ENCODE data around the gene MROH2A.

The MROH2A gene

GRCh38 chr2:233791883-233792329 is 13.8 kb downstream of the MROH2A start:
- TF ChIP-seq GATA3 (IDR thresholded peaks at IDR 0.05; ENCODE audit: low read depth, low read length) (no peak), GATA2 (IDR thresholded peaks at IDR 0.05; ENCODE audit: low read depth, low read length) (no peak)

DNA sequence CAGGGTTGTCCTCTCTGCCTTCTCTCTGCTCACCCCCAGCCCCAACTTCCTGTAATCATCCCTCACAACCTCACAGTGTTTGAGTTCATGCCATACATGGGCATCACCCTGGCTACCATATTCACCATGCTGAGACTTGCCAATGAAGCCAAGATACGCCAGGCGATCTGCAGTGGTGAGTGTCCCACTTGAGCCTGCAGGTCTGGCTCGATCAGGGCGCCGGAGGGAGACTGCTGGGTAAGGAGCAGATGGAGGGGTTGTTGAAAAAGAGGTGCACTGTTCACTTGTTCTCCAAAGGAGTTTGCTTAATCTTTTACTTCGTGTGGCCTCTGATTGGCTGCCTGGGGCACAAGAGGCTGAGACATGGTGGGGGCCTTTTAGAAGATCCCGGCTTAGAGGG is 14.6 kb downstream of the MROH2A start:
- no peak for TF ChIP-seq GATA2 (IDR thresholded peaks at IDR 0.05; ENCODE audit: low read depth, low read length)
- no peak for TF ChIP-seq GATA3 (IDR thresholded peaks at IDR 0.05; ENCODE audit: low read depth, low read length)

- TF ChIP-seq GATA2 (IDR thresholded peaks at IDR 0.05; ENCODE audit: low read depth, low read length) (no peak), GATA3 (IDR thresholded peaks at IDR 0.05; ENCODE audit: low read depth, low read length) (no peak)
These were observed 15.5 kb downstream of the MROH2A start for GRCh38 chr2:233793465-233794127.

DNA sequence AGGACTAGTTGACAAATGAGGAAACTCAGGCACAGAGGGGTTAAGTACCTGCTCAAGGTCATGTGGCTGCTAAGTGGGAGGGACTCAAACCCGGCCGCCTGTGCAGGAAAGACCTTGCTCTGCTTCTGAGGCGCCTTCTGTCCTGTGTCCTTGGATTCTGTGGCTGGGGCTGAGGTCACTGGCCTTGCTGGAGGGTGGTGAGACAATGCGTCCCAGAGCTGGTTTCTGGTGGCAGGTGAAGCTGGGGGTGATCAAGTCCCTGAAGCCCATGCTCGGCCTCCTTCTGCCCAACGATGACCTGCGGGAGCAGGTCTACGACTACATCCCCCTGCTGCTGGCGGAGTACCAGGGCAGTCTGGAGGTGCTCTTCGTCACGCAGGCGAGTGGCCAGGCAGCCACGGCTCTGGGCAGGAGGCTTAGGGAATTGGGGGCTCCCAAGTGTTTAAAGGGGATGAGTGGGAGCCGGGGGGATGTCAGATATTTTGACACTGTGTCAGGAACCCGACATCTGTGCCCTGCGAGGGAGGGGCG is 16.1 kb downstream of the MROH2A start:
- no peak for TF ChIP-seq GATA2 (IDR thresholded peaks at IDR 0.05; ENCODE audit: low read depth, low read length)
- no peak for TF ChIP-seq GATA3 (IDR thresholded peaks at IDR 0.05; ENCODE audit: low read depth, low read length)

- no peak for TF ChIP-seq GATA2 (IDR thresholded peaks at IDR 0.05; ENCODE audit: low read depth, low read length)
- TF ChIP-seq GATA3 (IDR thresholded peaks at IDR 0.05; ENCODE audit: low read depth, low read length): no peak
These were observed 17.6 kb downstream of the MROH2A start for GRCh38 chr2:233795735-233796171.

DNA sequence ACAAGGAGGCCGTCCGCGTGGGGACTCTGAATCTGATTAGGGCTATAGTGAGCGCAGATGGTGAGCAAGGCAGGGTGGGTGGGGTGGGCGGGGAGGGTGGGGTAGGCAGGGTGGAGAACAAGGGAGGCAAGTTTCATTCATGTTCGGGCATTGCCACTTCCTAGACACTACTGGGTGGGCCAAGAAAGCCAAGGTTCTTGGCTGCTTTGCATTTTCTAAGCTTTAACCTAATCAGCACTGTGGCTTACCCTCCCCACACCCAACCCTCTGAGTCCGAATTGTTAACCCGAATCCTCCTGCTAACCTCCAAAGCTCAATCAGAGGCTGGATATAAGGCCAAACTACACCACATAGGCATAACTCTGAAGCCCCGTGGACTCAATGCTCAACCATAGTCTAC is 18.1 kb downstream of the MROH2A start:
- no peak for TF ChIP-seq GATA3 (IDR thresholded peaks at IDR 0.05; ENCODE audit: low read depth, low read length)
- TF ChIP-seq GATA2 (IDR thresholded peaks at IDR 0.05; ENCODE audit: low read depth, low read length): no peak

DNA sequence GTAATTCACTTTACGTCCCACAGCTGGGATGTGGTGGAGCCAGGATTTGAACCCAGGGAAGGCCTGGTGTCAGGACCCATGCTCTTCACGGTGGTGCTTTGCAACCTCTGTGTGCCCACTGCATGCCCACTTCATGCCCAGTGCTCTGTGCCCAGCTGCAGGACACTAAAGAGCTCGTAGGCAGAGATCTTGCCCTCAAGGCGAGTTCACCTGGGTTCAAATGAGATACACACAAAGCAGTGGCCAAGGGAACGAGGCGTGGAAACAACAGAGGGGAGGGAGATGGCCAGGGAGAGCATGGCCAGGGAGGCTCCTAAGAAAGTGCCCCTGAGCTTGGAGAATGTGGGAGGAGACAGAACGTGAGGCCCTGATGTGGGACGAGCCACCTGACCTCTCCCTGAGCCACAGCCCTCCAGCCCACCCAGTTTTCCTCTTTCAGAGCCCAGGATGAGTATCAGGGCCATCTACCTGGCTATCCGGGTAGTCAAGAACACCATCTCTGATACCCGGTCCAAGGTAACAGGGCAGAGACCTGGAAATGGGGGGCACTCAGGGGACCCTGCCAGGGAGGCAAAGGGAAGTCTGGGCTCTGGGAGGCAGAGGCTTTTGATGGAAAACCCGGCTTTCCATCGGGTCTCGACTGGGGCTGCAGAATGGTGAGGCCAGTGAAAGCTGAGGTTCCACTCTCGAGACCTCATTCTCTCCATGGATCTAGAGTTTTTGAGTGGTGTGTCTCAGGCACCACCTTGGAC is 20.4 kb downstream of the MROH2A start:
- TF ChIP-seq GATA3 (IDR thresholded peaks at IDR 0.05; ENCODE audit: low read depth, low read length): no peak
- TF ChIP-seq GATA2 (IDR thresholded peaks at IDR 0.05; ENCODE audit: low read depth, low read length): no peak

- TF ChIP-seq GATA3 (IDR thresholded peaks at IDR 0.05; ENCODE audit: low read depth, low read length): no peak
- TF ChIP-seq GATA2 (IDR thresholded peaks at IDR 0.05; ENCODE audit: low read depth, low read length): no peak
These were observed 21.0 kb downstream of the MROH2A start for GRCh38 chr2:233799087-233799665.

GRCh38 chr2:233799716-233800115 is 21.6 kb downstream of the MROH2A start:
- TF ChIP-seq GATA2 (IDR thresholded peaks at IDR 0.05; ENCODE audit: low read depth, low read length) (no peak), GATA3 (IDR thresholded peaks at IDR 0.05; ENCODE audit: low read depth, low read length) (no peak)

DNA sequence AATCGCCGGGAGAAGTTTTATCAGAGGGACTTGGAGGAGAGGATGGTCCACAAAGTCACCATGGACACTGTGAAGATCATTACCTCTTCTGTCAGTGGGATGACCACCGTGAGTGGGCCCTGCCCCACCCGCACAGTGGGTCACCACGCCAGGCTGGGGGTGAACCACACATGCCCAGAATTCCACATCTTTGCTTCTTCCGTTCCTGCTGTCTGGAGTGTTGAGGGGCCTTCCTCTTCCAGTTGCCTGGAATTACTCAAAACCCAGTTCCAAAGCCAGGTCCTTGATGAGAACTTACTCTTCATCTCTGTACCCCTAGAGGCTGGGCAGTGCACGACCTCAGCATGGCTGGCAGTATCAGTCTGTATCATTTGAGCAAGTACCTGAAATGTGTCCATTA is 22.1 kb downstream of the MROH2A start:
- TF ChIP-seq GATA2 (IDR thresholded peaks at IDR 0.05; ENCODE audit: low read depth, low read length) (no peak), GATA3 (IDR thresholded peaks at IDR 0.05; ENCODE audit: low read depth, low read length) (no peak)

DNA sequence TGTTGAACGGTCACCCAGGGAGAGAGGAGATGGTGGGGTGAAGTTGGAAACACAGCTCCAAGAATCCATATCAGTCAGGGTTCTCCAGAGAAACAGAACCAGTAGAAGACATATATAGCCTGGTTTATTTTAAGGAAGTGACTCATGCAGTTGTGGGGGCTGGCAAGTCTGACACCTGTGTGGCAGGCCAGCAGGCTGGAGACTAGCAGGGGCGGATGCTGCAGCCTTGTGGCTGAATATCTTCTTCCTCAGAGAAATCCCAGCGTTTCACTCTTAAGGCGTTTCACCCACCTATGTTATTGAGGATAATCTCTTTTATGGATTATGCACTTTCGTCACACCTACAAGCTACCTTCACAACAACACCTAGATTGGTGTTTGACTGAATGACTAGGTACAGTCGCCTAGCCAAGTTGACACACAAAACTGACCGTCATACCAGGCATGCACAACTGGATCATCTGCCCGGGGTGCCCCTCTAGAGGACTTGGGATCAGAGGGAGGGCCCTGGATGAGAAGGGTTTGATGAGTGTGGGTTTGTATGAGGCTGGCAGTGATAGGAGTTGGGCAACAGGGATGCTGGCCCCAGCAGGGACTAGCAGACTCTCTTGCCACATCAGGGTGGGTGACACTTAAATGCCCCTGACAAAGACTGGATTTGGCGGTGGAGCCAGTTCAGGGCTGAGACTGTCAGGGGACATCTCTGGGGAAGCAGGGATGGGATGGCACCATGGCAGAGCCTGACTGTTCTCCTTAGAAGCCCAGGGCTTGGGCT is 23.4 kb downstream of the MROH2A start:
- TF ChIP-seq GATA2 (IDR thresholded peaks at IDR 0.05; ENCODE audit: low read depth, low read length): no peak
- no peak for TF ChIP-seq GATA3 (IDR thresholded peaks at IDR 0.05; ENCODE audit: low read depth, low read length)

DNA sequence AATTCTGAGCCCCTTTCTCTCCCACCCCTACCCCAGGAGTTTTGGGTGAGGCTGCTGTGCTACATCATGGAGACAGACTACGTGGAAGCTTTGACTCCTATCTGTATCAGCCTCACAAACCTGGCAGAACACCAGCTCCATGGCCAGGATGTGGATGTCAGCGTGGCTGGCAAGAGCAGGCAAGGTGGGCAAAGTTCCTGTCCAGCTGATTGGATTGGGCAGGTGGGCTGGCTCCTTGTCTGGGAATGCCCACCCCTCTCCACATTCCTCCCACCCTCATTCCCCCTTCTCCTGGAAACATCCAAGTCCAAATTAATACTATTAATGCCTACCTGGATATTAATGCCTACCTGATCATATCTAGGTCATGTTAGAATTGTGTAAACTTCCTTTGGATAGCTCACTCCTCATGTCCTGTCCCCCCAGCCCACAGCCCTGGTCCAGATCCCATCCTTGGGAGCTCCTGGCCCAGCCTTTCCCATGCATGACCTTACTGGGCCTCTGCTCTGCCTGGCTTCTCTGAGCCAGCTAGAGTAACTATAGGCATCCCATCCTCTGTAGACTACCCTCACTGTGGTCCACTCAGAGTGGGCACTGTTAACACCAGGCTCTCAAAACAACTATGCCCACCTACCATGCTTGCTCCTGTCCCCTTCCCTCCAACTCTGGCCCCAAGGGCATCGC is 24.1 kb downstream of the MROH2A start:
- TF ChIP-seq GATA2 (IDR thresholded peaks at IDR 0.05; ENCODE audit: low read depth, low read length) (no peak), GATA3 (IDR thresholded peaks at IDR 0.05; ENCODE audit: low read depth, low read length) (no peak)

- no peak for TF ChIP-seq GATA3 (IDR thresholded peaks at IDR 0.05; ENCODE audit: low read depth, low read length)
- TF ChIP-seq GATA2 (IDR thresholded peaks at IDR 0.05; ENCODE audit: low read depth, low read length): no peak
These were observed 25.3 kb downstream of the MROH2A start for GRCh38 chr2:233803292-233803911.
